Hematopoietic multipotent progenitor cell (in vitro differentiated cells): Measurements from ENCODE around the gene INSIG2. TPM values are rescaled to one million over a fixed set of nuclear protein-coding genes. Genes with fewer than 3 reads are reported as not detected.
"Not testable (repeated sequence)": the region's sequence is repeated elsewhere in the genome, so short reads cannot be mapped to it uniquely, and the experiment has no call there.

Experiments
- DNase-seq, 3 donors: peaks; one replicate each; pipeline ENCODE4 v3.0.0-alpha.2; 2011 to 2015; ENCODE audit warnings: low read depth in 2 of 3, low spot score in 2 of 3
- total RNA-seq: library from RNA; depleted of rRNA; stranded (reverse); fragments of >200 nt; gene quantifications from one replicate; pipeline ENCODE4 v1.2.3, GENCODE V29; 2012

Gene INSIG2
- total RNA-seq, 1 donor, result 3.5 TPM

DNA sequence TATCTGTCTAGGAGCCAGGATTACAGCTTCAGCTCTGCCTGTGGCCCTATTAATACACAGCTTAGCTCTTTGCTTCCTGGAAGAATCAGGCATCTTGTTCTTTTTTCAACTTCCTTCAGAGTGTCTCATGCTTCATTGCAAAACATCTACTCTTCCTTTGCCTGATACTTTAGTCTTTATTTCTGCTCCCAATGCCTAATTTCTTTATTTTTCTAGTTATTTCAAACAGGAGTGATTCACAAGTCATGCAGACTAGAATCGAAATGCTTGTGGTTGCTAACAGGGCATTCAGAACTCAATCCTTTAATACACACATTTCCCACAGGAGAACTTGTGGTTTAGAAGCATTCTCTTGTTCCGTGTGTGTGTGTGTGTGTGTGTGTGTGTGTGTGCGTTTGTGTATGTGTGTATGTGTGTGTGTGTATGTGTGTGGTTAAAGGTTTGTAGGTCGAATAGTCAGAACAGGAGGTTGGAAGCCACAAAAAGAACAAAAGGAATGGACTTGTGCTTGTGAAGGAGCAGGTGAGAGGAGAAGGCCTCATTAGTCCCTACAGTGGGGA is 28.3 kb upstream of the INSIG2 start:
- DNase-seq, result no peak

- peak in 2 of 3 donors; percentile 26 to 53 for DNase-seq
Measured at GRCh38 chr2:118061135-118061955, 26.9 kb upstream of the INSIG2 start.

GRCh38 chr2:118062048-118062447 is 26.2 kb upstream of the INSIG2 start:
- no peak for DNase-seq

DNA sequence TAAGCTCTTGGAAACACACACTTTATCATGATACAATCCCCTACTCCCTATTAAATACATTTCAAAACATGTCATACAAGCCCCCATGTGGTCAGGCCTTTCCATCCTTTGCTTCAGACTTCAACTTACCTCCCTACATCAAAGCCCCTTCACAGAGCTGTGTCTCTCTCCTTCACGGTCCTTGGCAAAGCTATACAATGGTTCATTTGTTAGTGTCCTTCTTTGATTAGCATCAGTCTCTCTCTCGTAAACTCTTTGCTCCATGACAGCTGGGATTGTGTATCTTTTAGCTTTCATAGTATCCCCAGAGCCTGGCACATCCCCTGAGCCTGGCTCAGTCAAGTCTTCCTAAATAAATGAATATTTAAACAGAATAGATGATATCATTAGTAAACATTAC is 25.6 kb upstream of the INSIG2 start:
- DNase-seq, result no peak

DNA sequence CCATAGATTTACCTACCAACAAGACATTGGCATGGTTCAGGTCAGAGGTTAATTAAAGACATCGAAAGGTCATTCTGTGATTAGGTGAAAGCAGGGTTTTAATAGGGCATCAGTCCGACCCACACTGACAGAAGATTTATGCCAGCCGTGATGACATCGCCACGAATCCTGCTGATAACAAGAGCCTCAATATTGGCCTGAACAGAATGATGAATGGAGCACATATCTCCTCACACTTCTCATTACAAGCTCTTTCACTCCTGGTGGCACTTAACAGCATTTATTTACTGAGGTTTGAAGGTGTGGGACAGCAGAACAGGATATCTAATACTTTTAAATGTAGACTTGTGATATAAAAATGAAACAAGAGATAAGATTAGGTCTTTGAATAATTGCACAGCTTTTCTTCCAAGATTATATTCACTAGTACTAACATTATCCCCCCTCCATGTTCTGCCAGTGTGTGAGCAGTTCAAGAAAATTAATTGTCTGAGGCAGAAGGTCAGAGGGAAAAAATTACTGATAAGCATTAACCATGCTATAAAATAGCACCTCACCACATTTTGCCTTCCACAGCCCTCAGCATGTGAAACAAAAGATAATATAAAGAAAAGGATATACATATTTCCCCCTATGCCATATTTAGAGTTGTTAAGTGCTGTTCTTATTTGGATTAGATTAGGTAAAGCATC is 23.1 kb upstream of the INSIG2 start:
- peak in 1 of 3 donors; percentile 33 for DNase-seq

DNA sequence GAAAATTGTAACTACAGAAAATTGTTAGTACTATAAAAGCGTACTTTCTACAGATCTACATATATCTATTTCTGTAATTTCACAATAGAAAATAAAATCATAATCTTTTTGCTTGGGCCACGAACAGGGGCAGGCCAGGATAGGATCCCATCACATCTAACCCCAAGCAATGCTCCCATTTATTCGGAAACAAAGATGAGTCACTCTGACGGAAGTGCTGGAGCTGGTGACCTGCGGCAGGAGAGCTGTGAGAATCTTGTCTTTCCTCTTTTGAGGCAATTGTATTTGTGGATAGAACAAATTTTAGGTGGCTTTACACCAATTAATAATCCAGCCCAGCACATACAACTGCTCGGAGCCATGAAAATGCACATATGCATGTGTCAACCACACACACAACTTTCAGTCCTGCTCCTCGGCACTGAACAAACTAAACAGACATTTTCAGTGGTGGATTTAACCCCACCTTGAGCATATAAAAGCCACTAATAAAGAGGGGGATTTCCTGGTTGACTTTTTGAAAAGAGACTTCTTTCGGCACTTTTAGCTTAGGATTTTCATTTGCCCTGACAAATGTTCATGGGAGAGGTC is 22.3 kb upstream of the INSIG2 start:
- no peak for DNase-seq

GRCh38 chr2:118077636-118078247 is 10.5 kb upstream of the INSIG2 start:
- DNase-seq, result no peak

- DNase-seq, result no peak
Measured at GRCh38 chr2:118078734-118079133, 9.5 kb upstream of the INSIG2 start.

- no peak for DNase-seq
Measured at GRCh38 chr2:118084491-118085089, 3.7 kb upstream of the INSIG2 start.

- no peak for DNase-seq
Measured at GRCh38 chr2:118085173-118086023, 2.9 kb upstream of the INSIG2 start.

GRCh38 chr2:118086024-118086633 is 2.1 kb upstream of the INSIG2 start:
- no peak for DNase-seq

- DNase-seq, result peak in 2 of 3 donors; percentile 6 to 43
Measured at GRCh38 chr2:118089139-118089800, 999 bp downstream of the INSIG2 start.

- DNase-seq, result no peak
Measured at GRCh38 chr2:118090387-118091139, 2.3 kb downstream of the INSIG2 start.

GRCh38 chr2:118091140-118091478 is 2.8 kb downstream of the INSIG2 start:
- DNase-seq, result no peak

DNA sequence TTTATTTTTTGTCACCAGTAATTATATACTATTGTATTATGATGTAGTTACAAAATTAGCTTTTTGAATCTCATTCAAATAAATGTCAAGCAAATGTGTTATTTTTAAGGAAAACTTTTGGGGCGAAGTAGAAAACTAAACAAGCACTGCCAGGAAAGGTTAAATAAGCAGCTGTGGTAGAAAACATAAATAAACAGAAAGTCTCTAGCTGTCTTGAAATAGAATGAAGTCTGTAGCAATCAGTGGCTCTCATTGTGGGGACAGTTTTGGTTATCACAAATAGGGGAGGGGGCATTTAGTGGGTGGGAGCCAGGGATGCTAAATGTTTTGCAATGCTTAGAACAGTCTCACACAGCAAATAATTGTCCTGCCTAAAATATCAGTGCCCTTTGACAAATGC is 3.4 kb downstream of the INSIG2 start:
- DNase-seq, result no peak

DNA sequence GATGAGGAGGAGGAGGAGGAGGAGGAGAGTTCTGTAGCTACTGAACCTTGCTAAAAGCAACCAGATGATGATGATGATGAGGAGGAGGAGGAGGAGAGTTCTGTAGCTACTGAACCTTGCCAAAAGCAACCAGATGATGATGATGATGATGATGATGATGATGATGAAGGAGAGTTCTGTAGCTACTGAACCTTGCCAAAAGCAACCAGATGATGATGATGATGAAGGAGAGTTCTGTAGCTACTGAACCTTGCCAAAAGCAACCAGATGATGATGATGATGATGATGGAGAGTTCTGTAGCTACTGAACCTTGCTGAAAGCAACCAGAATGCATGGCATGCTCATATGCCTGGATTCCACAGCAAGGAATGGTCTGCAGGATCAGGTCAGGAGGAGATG is 5.8 kb downstream of the INSIG2 start:
- not testable (repeated sequence) for DNase-seq

DNA sequence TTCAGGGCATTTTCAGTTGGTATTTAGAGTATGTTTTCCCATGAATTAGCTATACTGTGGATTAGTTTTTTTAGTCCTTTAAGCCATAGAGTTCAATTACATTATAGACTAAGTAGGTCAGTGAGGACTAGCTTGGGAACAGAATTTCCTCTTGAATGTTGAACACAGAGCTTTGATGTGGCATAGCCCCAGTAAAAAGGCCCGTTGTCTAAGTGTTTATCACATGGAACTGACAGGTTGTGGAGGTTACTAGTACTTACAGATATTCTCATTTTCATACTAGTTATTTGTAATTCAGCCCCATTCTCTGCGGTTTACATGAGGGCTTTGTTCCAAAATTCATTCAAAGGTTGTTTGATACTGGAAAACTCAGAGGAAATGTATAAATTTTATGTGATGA is 6.2 kb downstream of the INSIG2 start:
- DNase-seq, result no peak

GRCh38 chr2:118095610-118096009 is 7.3 kb downstream of the INSIG2 start:
- no peak for DNase-seq
